IPS-18c (cell line): Measurements from ENCODE around the gene STAT5B.
"Not testable (repeated sequence)": the region's sequence is repeated elsewhere in the genome, so short reads cannot be mapped to it uniquely, and the experiment has no call there.

ENCODE experiments used
- H3K4me3 ChIP-seq: 2 replicates; pipeline ENCODE4 v1.7.0; 2013; ENCODE audit warnings: low read depth, mild to moderate bottlenecking, low read length, moderate library complexity; ENCODE audit not compliant: insufficient read depth
- H3K9me3 ChIP-seq: one replicate; pipeline ENCODE4 v1.6.1; 2013; ENCODE audit warnings: mild to moderate bottlenecking, low read length, moderate library complexity; ENCODE audit not compliant: control insufficient read depth, insufficient read depth

The STAT5B gene

DNA sequence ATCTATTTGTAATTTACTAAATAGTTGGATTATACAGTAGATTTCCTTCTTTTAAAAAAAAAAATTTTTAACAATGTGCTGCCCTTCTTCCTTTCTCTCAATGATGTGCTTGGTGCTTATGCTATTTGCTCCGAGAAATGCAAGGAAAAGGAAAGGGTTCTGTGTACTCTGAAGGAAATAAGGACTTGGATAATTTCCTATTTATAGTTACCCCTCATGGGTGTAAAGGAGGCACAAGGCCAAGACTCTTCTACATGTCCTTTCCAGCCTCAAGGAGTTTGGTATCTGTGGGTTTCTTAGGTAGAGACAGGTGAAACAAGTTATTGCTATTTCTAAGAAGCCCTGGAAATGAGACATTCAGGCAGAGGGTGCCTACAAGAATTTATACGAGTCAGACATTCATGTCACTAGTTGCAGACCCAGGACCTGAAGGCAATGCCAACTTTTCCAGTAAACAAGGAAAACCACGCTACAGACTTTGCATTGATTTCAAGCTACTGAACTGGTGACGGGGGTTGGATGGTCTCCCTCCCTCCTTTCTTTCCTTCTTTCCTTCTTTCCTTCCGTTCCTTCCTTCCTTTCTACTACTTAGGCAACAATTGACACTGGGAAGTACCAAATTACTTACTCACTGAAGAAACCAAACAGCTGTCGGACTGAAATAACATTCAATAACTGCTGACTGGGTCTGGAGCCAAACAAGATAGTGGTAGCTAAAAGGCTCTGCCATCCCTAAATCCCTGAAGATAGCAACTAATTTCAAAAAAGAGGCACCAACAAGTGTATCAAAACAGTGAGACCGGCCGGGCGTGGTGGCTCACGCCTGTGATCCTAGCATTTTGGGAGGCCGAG, 48.1 kb downstream of the STAT5B start:
- H3K9me3 ChIP-seq = no peaks in the 10 kb centered on the region
- no peak overlapping the region for H3K4me3 ChIP-seq

DNA sequence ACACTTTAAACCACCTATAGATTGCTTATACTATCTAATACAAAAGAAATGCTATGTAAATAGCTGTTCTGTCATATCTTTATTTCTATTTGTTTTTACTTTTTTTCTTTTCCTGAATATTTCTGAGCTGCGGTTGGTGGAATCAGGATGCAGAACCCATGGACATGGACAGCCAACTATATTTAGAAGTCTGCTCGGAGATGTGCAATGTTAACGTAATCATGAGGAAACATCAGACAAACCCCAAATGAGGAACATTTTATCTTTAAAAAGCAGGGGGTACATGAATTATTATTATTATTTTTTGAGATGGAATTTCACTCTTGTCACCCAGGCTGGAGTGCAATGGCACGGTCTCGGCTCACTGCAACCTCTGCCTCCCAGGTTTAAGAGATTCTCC, 50.5 kb downstream of the STAT5B start:
- no peak overlapping the region for H3K4me3 ChIP-seq
- H3K9me3 ChIP-seq = no peaks in the 10 kb centered on the region

- H3K4me3 ChIP-seq = no peak overlapping the region
- H3K9me3 ChIP-seq = no peaks in the 10 kb centered on the region
Observed at GRCh38 chr17:42224651-42225050, 51.5 kb downstream of the STAT5B start.

GRCh38 chr17:42221886-42222745, 54.1 kb downstream of the STAT5B start:
- Histone ChIP-seq H3K4me3 (no peak overlapping the region), H3K9me3 (no peaks in the 10 kb centered on the region)

GRCh38 chr17:42219280-42219679, 56.9 kb downstream of the STAT5B start:
- H3K9me3 ChIP-seq, H3K4me3 ChIP-seq: not testable (repeated sequence)

- H3K4me3 ChIP-seq = no peak overlapping the region
Observed at GRCh38 chr17:42214156-42214555, 62.0 kb downstream of the STAT5B start.

DNA sequence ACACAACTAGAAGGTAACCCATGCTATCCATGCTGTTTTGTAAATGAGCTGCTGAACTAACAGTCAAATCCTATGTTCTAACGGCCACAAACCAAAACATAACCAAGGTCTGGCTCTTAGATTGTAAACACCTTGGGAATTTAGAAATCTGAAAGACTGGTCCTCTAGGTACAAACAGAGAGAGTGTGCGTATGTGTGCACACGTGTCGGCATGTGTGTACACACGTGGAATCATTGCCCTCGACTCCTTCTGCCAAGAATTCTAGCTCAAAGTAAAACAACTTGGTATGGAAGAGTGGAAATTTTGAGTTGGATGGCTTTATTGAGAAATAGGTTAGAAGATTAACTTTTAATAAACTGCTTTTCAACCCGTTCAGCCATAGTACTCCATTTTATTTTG, 63.8 kb downstream of the STAT5B start:
- no peaks in the 10 kb centered on the region for H3K9me3 ChIP-seq
- no peak overlapping the region for H3K4me3 ChIP-seq

More at GRCh38 chr17:42214156-42214555, 62.0 kb downstream of the STAT5B start:
- H3K9me3 ChIP-seq = no peaks in the 10 kb centered on the region

DNA sequence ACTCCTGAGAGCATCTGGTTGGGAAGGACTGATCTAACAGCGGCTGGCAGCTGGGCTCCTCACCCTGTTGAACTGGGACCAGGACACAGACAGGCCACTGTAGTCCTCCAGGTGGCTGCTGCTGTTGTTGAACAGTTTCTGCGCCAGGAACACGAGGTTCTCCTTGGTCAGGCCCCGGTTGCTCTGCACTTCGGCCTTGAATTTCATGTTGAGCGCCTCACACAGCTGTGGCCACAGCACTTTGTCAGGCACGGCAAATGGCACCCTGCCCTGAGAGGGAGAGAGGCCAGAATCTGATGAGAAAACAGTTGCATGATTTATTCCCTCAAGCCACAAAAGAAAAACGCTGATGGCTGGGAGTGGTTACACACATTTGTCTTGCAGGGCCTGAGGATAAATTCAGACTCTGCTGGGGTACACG, 64.3 kb downstream of the STAT5B start:
- not testable (repeated sequence) for H3K4me3 ChIP-seq

DNA sequence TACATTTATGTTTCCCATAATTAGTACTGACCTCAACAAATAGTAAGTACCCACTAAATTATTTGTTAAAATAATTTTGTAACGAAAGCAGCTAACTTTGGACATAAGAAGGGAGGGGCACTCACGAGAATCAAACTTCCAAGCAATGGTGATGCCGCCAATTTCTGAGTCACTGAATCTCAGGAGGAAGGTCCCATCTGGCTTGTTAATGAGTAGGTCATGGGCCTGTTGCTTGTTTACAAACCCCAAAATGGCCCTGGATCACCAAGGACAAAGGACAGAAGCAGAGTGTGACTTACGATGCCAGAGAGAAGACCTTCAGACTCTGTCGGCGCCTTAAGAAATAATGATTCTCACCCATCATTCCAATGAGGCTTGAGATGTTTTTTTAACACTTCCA, 66.1 kb downstream of the STAT5B start:
- H3K4me3 ChIP-seq = no peak overlapping the region
- H3K9me3 ChIP-seq = no peaks in the 10 kb centered on the region

More for the DNA sequence above, 64.3 kb downstream of the STAT5B start:
- not testable (repeated sequence) for H3K9me3 ChIP-seq

GRCh38 chr17:42206153-42206612, 70.0 kb downstream of the STAT5B start:
- H3K9me3 ChIP-seq, H3K4me3 ChIP-seq: not testable (repeated sequence)

- H3K9me3 ChIP-seq = no peaks in the 10 kb centered on the region
- no peak overlapping the region for H3K4me3 ChIP-seq
Observed at GRCh38 chr17:42203354-42203753, 72.8 kb downstream of the STAT5B start.

- Histone ChIP-seq H3K4me3 (no peak overlapping the region), H3K9me3 (no peaks in the 10 kb centered on the region)
Observed at GRCh38 chr17:42202696-42203095, 73.5 kb downstream of the STAT5B start.

GRCh38 chr17:42202159-42202558, 74.0 kb downstream of the STAT5B start:
- H3K4me3 ChIP-seq = no peak overlapping the region

DNA sequence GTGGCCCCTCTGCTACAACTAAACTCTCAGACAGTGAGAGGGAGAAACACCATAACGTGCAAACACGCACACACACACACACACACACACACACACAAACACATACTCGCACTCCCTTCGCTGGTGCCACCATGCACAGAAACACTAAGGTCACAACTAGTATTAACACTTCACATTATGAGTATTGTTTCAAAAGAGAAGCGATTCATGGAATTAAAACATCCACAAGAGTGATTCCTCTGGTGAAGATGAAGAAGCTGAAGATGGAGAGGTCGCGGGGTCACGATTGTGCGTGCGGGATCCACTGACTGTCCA, 74.8 kb downstream of the STAT5B start:
- H3K9me3 ChIP-seq = no peaks in the 10 kb centered on the region
- no peak overlapping the region for H3K4me3 ChIP-seq

More at GRCh38 chr17:42202159-42202558, 74.0 kb downstream of the STAT5B start:
- H3K9me3 ChIP-seq = no peaks in the 10 kb centered on the region

- no peak overlapping the region for H3K4me3 ChIP-seq
- H3K9me3 ChIP-seq = no peaks in the 10 kb centered on the region
Observed at GRCh38 chr17:42200706-42201457, 75.3 kb downstream of the STAT5B start.

GRCh38 chr17:42199416-42200011, 76.7 kb downstream of the STAT5B start:
- H3K4me3 ChIP-seq = no peak overlapping the region
- H3K9me3 ChIP-seq = no peaks in the 10 kb centered on the region

- Histone ChIP-seq H3K9me3 (no peaks in the 10 kb centered on the region), H3K4me3 (no peak overlapping the region)
Observed at GRCh38 chr17:42198897-42199296, 77.3 kb downstream of the STAT5B start.
